Endometrial microvascular endothelial cells (primary cell): Measurements from ENCODE around the gene KAT14. TPM values are rescaled to one million over a fixed set of nuclear protein-coding genes. Genes with fewer than 3 reads are reported as not detected.
"Not testable (repeated sequence)": the region's sequence is repeated elsewhere in the genome, so short reads cannot be mapped to it uniquely, and the experiment has no call there.

Experiments
- in situ Hi-C: cut with HindIII; loops from 2 replicates; pipeline ENCODE4 v1.10.0; 2017; ENCODE audit warnings: low sequenced_read_pairs, low pct_unique_long_range_greater_than_20kb; ENCODE audit errors: inconsistent ontology term
- total RNA-seq: library from RNA; depleted of rRNA; stranded (reverse); fragments of >200 nt; gene quantifications from one replicate; pipeline ENCODE4 v1.2.3, GENCODE V29; 2015; ENCODE audit errors: inconsistent ontology term

The KAT14 gene
- total RNA-seq, 1 donor from 2014 or later: 9.8 TPM

GRCh38 chr20:18144541-18145099, 7.0 kb downstream of the KAT14 start:
- in situ Hi-C loops: no loop called here

- in situ Hi-C loops: no loop called here
Measured at GRCh38 chr20:18154342-18154741, 16.7 kb downstream of the KAT14 start.

- in situ Hi-C loops: no loop called here
Measured at GRCh38 chr20:18156045-18156444, 18.4 kb downstream of the KAT14 start.

- in situ Hi-C loops: no loop called here
Measured at GRCh38 chr20:18164356-18164755, 26.7 kb downstream of the KAT14 start.

- in situ Hi-C loops: no loop called here
Measured at GRCh38 chr20:18165553-18165952, 27.9 kb downstream of the KAT14 start.

DNA sequence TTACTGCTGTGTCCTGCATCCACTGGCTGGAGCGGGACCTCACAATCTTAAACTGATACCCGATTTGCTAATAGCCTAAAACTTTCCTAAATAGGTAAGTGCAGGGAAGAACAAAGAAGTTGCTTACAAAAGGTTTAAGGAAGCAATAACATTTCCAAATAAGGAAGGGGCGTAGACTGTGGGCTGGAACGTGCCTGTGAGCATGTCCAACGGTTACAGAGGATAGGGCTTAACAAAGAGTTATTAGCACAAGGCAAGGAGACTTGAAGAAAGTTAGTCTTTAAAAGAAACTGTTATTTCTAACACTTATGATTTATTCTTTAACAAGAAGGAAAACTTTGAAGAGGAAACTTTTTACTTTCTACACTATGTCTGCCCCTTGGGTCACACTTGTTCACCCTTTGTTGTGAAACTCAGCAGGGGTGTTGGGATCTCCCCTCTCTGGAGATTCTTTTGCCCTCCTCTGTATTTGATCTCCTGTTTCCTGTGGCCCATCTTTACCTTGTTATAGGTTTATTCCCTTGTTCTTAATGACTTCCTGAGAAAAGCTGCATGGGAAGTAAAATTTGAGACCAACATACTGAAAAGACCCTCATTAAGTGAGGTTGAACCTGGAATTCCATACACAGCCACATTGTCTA, 28.7 kb downstream of the KAT14 start:
- in situ Hi-C loops: no loop called here

- in situ Hi-C loops: no loop called here
Measured at GRCh38 chr20:18166950-18167349, 29.3 kb downstream of the KAT14 start.

DNA sequence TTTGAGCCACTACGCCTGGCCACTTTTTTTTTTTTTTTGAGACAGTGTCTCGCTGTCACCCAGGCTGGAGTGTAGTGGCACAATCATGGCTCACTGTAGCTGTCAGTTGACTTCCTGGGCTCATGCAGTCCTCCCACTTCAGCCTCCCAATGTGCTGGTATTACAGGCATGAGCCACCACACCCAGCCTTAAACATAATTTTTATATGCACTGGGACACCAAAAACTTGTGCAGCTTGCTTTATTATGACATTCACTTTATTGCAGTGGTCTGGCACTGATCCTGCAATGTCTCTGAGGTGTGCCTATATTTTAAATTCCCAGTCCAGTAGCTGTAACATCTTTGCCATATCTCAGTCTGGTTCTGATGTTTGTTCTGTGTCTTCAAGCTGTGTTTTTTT, 34.7 kb downstream of the KAT14 start:
- in situ Hi-C loops: no loop called here

- in situ Hi-C loops: no loop called here
Measured at GRCh38 chr20:18174906-18175683, 37.4 kb downstream of the KAT14 start.

DNA sequence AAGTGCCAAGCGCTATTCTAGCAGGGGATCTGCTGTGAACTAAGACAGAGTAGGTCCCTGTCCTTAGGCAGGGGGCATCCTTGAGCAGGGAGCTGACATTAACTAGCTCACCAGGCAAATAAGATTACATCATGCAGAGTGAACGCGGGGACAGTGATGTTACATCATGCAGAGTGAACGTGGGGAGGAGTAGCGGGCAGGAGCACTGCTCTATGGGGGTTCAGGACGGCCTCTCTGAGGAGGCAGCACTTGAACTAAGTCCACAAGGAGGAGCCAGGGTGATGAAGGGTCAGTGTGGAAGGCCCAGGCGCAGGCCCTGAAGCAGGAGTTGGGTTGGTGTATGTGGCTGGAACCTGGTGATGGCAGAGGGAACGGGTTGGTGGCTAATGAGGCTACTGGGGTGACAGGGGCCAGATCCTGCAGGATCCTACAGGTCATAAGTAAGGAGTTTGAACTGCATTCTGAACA, 38.7 kb downstream of the KAT14 start:
- in situ Hi-C loops: no loop called here

- in situ Hi-C loops: not testable (repeated sequence)
Measured at GRCh38 chr20:18180366-18180765, 42.7 kb downstream of the KAT14 start.

DNA sequence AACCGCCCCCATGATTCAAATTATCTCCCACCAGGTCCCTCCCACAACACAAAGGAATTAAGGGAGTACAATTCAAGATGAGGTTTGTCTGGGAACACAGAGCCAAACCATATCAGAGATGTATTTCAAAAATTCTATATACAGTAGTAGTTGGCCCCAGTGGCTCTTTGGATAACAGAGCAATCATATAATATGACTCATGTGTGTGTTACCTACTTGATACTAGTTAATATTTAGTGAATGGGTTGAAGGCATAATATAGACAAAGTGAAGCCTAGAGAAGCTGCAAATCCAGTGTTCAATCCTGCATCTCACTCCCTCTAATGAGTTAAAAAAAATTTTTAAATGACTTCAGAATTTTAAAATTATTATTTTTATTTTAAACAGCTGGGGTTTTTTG, 43.2 kb downstream of the KAT14 start:
- in situ Hi-C loops: no loop called here

DNA sequence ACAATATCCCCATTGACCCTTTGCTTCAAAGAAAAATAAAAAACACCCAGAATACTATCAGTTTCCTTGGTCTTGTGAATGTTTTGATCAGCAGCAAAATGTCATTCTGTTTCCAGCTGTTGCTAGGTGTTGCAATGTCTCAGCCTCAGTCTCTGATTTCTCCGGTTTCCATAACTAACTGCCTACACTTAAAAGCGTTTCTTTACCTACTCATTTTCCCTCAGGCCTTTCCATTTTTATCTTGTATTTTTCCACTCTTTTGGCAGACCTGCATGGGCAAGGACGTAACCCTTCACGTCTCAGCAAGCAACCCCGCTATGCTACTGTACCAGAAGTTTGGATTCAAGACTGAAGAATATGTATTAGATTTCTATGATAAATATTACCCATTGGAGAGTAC, 49.4 kb downstream of the KAT14 start:
- in situ Hi-C loops: no loop called here

DNA sequence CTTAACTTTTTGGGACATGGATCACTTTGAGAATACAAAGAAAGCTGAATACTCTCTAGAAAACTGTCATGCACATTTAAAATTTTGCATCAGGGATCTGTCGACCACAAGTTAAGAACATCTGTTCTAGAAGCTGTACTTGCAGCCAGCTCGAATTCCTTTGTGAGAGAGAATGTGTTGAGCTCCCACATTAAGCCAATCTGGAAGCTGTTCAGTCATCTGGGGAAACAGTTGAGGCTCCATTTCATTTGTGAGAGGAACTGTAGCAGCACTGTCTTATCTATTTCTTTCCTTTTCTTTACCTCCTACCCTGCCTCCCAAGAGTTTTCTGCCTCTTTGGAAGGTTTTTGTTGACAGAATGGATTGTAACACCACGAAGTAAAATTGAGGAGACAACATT, 50.8 kb downstream of the KAT14 start:
- in situ Hi-C loops: no loop called here

DNA sequence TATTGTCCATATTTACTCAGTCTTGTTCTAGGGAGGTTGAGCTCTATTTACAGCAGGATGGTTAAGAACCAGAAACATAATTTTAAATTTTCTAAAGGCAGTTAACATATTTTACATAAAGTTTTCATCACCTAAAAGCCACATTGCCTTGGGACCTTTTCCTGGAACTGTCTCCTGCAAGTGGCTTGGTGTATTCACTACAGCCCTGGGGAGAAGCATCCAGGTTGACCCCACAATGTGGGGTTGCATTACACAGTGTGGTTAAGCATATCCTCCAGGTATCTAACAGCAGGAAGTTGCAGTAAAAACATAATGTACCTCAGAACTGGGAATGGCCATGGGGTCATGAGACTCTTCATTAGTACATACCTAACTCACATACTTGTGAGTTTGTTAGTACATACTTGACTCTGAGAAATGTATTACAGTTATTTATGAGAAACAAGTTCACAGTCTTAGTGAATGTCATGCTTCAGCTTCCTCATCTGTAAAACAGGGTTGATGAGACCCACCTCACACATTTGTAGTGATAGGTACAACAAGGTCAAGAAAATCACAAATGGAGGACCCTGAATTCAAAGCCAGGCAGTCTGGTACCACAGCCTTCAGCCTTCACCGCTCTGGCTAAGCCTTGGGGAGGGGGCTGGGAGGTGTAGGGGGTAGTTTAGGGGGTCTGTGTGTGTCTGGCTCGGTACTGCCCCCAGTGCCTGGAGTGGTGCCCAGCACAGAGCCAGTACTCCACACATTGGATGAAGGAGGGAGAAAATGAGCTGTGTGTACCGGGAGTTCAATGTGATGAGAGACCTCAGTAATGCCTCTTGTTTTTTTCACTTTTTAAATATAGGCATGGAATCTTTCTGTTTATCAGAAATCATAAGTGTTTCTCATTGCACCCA, 52.9 kb downstream of the KAT14 start:
- in situ Hi-C loops: no loop called here

DNA sequence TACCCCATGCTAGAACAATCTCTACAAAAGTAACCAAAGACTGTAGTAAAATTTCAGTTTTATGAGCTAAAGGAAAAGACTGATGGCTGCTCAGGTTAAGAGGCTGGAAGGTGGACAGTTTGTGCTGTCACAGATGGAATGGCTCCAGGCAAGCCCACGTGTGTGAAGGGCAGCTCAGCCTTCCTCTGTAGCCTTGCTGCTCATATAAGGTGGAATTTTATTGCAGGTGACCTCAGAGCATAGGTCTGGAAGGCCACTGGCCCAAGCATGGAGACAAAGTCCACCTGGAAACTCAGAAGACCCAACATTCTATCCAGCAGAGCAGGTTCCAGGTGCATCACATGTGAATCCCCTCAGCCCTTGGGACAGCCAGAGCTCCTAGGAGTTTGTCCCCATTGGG, 53.6 kb downstream of the KAT14 start:
- in situ Hi-C loops: no loop called here

DNA sequence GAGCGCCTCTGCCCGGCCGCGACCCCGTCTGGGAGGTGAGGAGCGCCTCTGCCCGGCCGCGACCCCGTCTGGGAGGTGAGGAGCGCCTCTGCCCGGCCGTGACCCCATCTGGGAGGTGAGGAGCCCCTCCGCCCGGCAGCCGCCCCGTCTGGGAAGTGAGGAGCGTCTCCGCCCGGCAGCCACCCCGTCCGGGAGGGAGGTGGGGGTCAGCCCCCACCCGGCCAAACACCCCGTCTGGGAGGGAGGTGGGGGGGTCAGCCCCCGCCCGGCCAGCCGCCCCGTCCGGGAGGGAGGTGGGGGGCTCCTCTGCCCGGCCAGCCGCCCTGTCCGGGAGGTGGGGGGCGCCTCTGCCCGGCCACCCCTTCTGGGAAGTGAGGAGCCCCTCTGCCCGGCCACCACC, 56.8 kb downstream of the KAT14 start:
- in situ Hi-C loops: not testable (repeated sequence)

- in situ Hi-C loops: no loop called here
Measured at GRCh38 chr20:18195931-18196330, 58.3 kb downstream of the KAT14 start.

DNA sequence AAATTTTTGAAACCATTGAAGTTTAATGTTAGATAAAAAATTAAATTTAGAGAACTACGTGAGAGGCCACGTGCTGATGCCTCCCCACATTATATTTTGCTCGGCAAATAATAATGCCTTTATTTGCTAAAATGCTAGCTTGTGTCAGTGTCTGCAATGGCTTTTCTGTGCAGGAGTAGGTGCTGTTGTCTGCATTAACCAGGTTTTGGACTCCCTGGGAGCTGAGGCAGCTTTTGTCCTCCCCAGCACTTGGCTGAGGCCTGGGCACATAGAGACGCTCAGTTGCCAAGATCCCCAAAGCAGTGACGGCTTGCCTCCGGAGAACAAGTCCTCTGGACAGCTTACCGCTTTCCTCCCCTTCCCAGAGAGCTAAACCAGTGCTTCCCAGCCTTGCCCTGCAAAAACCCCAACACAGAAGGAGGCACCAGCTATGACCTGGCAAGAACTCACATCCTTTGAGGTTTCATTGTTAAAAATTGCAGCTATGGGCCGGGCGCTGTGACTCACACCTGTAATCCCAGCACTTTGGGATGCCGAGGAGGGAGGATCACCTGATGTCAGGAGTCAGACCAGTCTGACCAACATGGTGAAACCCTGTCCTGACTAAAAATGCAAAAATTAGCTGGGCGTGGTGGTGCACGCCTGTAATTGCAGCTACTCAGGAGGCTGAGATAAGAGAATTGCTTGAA, 59.9 kb downstream of the KAT14 start:
- in situ Hi-C loops: no loop called here
